ENCODE data around the gene EGF.
"Not testable (repeated sequence)": the region's sequence is repeated elsewhere in the genome, so short reads cannot be mapped to it uniquely, and the experiment has no call there.

Gene EGF

GRCh38 chr4:109915385-109916026, 2.8 kb downstream of the EGF start:
- DNase-seq, result no peak

DNA sequence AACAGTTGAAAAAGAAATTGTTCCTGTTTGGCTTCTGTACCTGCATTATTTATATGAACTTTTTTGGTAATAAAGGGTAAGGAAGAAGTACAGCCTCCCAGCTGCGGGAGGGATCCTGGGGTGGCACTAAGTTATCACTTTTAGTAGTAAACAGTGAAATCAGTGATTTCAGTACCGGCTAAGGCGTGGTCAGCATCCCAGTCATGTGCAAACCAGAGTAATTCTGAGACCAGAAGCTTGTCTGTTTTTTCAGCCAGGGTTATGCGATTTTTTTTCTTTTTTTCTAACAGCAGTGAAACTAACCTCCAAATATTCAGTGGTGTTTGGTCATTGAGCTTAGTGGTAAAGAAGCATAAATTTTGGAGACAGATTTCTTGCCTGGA, 3.3 kb downstream of the EGF start:
- DNase-seq, result no peak

DNA sequence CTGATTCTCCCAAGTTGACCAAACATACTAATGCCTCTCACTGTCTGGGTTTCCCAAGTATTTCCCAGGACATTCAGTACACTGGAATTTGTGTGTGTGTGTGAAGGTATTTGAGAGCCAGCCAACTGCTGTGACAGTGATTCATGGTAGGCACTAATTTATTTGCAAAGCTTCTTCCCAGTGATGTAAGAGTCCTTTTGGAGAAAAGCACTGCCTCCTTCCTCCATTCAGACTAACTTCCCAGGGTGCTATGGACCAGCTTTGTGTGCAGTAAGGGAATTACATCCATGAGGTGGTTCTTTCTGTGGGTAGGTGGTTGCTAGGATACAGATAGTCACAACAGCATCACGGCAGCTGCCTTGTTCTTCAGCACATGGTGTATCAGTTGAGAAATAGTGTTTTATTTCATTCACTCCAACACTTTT, 8.7 kb downstream of the EGF start:
- no peak for DNase-seq

DNA sequence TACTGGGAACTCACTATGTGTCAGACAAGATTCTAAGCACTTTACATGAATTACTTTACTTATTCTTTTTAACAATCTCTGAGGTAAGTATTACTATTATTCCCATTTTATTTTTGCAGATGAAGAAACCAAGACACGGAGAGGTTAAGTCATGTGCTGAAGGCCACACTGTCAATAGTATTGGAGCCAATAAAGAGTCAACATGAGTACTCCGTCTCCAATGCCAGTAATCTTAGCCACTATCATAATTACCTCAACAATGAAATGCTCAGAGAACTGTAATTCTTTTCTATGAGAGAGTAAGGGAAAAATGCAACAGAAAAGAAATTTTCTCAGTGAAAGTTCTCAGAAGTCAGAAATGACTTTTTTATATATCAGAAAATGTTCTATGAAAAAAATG, 12.7 kb downstream of the EGF start:
- DNase-seq, result no peak

- no peak for DNase-seq
Measured at GRCh38 chr4:109928327-109929045, 15.8 kb downstream of the EGF start.

DNA sequence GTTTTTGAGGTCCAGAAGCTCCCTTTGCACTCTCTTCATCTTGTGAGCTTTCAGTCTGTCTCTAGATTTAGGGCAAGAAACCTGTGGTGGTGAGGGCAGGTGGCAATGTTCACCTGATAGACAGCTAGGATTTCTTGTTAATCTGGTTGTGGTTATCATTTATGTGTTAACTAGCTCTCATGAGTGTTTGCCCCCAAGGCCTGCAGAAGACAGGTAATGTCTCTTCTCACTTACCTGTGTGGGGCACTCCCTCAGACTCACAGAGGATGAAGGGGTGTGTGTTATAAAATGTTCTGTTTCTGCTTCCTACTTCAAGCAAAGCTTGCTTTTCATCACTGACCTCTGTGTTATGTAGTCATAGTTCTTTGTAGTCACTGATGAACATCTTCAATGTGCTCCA, 17.8 kb downstream of the EGF start:
- no peak for DNase-seq

DNA sequence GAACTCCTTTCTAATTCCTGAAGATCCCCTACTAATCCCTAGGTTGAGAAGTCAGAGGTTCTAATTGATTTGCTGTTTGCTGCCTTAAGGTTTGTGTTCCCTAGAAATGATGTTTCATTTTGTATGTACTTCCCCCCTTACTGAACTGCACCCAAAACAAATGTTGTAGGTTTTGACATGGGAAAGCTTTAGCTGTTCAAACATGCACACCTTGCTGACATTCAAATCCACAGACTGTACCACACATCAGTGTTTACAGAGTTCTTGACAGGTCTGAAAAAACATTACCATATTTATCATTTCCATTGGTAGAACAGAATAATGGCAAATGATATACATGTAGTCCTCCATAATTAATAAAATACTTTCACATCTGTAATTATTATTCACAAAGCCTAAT, 18.2 kb downstream of the EGF start:
- DNase-seq, result no peak

DNA sequence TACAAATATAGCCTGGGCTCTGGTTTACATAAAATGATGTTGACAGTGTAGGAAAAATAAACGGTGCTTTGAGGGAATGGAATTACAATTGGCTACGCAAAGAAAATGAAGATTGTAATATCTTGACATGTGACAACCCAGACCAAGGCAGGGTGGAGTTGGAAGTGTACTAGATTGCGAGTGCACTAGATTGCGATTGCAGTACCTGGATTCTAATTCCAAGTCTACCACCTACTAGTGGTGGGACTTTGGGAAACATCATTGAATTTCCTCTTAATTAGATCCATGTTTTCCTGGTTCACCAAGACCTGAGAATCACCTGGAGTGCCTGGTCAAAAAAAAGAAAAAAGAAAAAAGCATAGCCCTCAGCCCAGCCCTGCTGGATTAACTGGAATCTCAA, 18.6 kb downstream of the EGF start:
- DNase-seq, result no peak

GRCh38 chr4:109937352-109937751, 24.7 kb downstream of the EGF start:
- DNase-seq, result not testable (repeated sequence)

DNA sequence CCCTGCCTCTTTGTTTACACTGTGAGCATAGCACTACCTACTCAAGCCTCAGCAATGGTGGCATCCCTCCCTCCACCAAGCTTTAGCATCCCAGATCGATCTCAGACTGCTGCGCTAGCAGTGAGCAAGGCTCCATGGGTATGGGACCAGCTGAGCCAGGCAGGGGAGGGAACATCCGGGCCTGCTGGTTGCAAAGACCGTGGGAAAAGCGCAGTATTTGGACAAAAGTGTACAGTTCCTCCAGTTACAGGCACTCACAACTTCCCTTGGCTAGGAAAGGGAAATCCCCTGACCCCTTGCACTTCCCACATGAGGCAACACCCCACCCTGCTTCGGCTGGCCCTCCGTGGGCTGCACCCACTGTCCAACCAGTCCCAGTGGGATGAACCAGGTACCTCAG, 26.5 kb downstream of the EGF start:
- DNase-seq, result no peak

DNA sequence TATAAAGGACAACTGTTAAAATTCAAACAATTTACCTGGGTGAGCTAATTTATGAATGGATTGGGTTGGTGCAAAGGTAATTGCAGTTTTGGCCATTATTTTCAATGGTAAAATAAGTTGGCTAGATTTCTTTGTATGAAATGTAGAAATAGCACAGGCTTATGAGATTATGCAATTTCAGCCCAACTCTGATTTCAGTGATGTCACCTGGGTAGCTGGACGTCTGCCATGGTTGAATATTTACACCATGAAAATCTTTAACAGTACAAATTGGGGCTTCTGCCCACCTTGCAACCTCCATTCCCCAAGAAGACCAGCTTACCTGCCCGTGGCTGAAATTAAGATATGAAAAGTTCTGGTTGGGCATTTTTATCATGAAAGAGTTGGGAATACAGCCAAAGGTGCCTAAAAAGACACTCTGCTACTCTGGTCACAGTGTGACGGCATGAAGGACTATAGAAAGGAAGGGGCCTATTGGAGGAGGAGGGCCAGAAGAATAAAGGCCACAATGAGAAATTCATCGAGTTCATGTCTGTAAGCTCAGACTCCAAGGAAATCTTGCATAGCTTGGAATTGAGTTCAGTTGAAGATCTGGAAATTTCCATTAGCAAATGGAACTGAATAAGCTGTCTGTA, 29.7 kb downstream of the EGF start:
- DNase-seq, result no peak

GRCh38 chr4:109943745-109944144, 31.1 kb downstream of the EGF start:
- DNase-seq, result no peak

GRCh38 chr4:109944591-109944990, 31.9 kb downstream of the EGF start:
- no peak for DNase-seq

GRCh38 chr4:109945056-109945455, 32.4 kb downstream of the EGF start:
- DNase-seq, result no peak

DNA sequence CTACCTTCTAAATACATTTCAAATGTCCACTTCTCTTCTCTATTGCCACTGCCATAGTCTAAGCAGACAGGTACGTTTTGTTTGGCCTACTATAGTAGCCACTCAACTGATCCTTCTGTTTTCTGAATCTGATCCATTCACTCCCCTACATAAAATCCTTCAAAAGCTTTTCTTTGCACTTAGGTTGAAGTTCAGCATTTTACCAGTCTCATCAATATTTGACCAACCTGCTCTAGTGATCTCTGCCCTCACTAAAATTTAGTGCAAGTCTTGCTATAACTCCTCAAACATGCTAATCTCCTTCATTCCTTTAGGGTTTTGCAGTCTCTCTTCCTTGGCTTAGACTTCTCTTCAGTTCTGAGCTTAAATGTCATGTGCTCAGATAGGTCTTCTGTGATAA, 33.4 kb downstream of the EGF start:
- DNase-seq, result no peak

- no peak for DNase-seq
Measured at GRCh38 chr4:109947457-109947856, 34.8 kb downstream of the EGF start.

DNA sequence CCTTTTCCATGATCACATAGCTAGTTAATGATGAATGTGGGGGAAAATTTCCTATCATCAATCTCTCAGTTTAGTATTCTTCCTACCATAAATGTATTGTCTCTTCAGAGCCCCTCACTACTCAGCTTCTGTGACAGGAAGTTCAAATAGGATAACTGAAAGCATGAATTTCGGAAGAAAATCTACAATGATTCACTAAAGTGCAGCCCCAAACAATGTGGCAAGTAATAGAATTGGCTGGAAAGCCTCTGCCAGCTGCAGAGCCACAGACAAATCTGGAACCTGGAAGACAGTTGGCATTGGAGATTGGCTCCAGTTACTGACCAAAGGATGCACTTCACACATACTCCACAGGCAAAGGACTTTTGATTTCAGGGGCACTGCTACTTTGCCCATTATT, 35.2 kb downstream of the EGF start:
- DNase-seq, result no peak

DNA sequence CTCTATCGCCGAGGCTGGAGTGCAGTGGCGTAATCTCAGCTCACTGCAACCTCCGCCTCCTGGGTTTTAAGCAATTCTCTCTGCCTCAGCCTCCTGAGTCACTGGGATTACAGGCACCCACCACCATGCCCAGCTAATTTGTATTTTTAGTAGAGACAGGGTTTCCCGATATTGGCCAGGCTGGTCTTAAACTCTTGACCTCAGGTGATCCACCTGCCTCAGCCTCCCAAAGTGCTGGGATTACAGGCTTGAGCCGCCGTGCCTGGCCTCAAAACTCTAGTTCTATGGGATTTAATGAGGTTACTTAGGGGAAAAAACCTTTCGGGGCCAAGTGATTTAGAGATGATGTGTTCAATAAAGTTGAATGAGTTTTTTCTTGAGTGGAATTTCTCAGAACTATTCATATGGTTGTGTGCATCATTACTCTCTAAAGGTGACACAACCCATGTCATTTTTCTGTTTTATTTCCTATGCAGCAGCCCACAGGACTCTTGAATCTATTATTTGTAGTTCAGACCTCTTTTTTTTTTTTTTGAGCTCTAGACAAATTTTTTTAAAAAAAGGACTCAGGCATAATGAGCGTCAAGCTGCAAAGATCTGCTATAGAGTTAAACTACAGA, 36.5 kb downstream of the EGF start:
- not testable (repeated sequence) for DNase-seq

- DNase-seq, result no peak
Measured at GRCh38 chr4:109952612-109953011, 39.9 kb downstream of the EGF start.

GRCh38 chr4:109953556-109953955, 40.9 kb downstream of the EGF start:
- no peak for DNase-seq

DNA sequence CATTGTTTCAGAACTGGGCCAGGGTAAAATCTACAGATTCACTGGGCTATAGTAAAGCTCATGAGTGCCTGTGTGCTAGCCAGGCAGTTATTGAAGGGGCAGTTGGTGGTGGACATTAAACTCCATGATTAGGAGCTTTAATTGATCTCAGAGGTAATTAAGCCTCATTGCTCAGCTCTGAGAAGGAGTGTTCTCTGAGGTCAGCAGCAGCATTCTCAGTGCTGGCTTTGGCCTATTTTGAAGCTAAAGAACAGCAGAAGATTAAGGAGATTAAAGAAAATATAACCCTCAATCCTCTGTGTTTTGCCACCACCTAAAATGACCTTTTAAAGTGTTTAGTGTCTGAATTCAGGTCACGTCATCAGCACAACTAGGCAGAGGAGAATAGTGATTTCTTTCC, 42.5 kb downstream of the EGF start:
- DNase-seq, result no peak

GRCh38 chr4:109957227-109957626, 44.5 kb downstream of the EGF start:
- no peak for DNase-seq

DNA sequence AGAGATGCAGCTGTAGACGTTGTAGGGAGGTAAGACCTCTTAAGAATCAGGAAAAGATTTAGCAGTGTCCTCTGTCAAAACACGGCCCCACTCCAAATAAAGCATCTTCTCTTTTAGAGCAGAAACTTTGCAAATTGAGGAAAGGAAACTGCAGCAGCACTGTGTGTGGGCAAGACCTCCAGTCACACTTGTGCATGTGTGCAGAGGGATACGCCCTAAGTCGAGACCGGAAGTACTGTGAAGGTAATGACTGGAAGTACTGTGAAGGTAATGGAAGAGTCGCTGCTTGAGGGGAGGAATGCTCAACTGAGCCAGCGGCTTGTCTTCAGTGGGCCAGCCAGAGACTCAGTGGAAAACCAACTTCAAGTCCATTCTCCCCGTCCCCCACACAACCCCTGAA, 46.5 kb downstream of the EGF start:
- no peak for DNase-seq

GRCh38 chr4:109962401-109962800, 49.7 kb downstream of the EGF start:
- DNase-seq, result no peak

Measured in midbrain (tissue), 1 donor.